ENCODE measurements around the gene BCAN.

Gene BCAN

GRCh38 chr1:156616463-156616862, 25.5 kb upstream of the BCAN start:
- peaks cover 21% of the 10 kb centered on the region for H3K27me3 ChIP-seq (ENCODE audit: control insufficient read depth, insufficient read depth, low read length)

GRCh38 chr1:156618853-156619581, 22.9 kb upstream of the BCAN start, which contains the start of gene HAPLN2:
Gene HAPLN2, plus strand, starts transcription at chr1:156619415. Its CDS starts 4,076 bp downstream, at chr1:156623491.
- peaks cover 45% of the 10 kb centered on the region for H3K27me3 ChIP-seq (ENCODE audit: control insufficient read depth, insufficient read depth, low read length)
- H3K4me1 ChIP-seq (ENCODE audit: control insufficient read depth, insufficient read depth, low read length): no peaks in the 10 kb centered on the region
- H3K4me3 ChIP-seq (ENCODE audit: low read depth, low read length): no peak within 1 kb of the TSS; the same call in 1 of the 2 replicates
- no peak within 1 kb of the TSS for H3K27ac ChIP-seq (ENCODE audit: low read depth, low read length)
- no peaks in the 10 kb centered on the region for H3K9me3 ChIP-seq (ENCODE audit: control insufficient read depth, insufficient read depth, low read length)
- no peak within 1 kb of the TSS for H3K9ac ChIP-seq (ENCODE audit: low read depth, low read length)
- H3K36me3 ChIP-seq (ENCODE audit: control insufficient read depth, insufficient read depth, low read length): no peaks in the 10 kb centered on the region

More at GRCh38 chr1:156616463-156616862, 25.5 kb upstream of the BCAN start:
- Histone ChIP-seq H3K4me3 (ENCODE audit: low read depth, low read length) (no peak overlapping the region), H3K27ac (ENCODE audit: low read depth, low read length) (no peak overlapping the region), H3K36me3 (ENCODE audit: control insufficient read depth, insufficient read depth, low read length) (no peaks in the 10 kb centered on the region), H3K4me1 (ENCODE audit: control insufficient read depth, insufficient read depth, low read length) (no peaks in the 10 kb centered on the region), H3K9ac (ENCODE audit: low read depth, low read length) (no peak overlapping the region), H3K9me3 (ENCODE audit: control insufficient read depth, insufficient read depth, low read length) (no peaks in the 10 kb centered on the region)

- H3K36me3 ChIP-seq (ENCODE audit: control insufficient read depth, insufficient read depth, low read length): no peaks in the 10 kb centered on the region
- H3K4me1 ChIP-seq (ENCODE audit: control insufficient read depth, insufficient read depth, low read length): no peaks in the 10 kb centered on the region
- peaks cover 51% of the 10 kb centered on the region for H3K27me3 ChIP-seq (ENCODE audit: control insufficient read depth, insufficient read depth, low read length)
- H3K9me3 ChIP-seq (ENCODE audit: control insufficient read depth, insufficient read depth, low read length): no peaks in the 10 kb centered on the region
- no peak overlapping the region for H3K9ac ChIP-seq (ENCODE audit: low read depth, low read length)
- H3K27ac ChIP-seq (ENCODE audit: low read depth, low read length): no peak overlapping the region
- no peak overlapping the region for H3K4me3 ChIP-seq (ENCODE audit: low read depth, low read length)
Observed at GRCh38 chr1:156619582-156619955, 22.3 kb upstream of the BCAN start.

GRCh38 chr1:156622581-156623297, 19.2 kb upstream of the BCAN start:
- Histone ChIP-seq H3K36me3 (ENCODE audit: control insufficient read depth, insufficient read depth, low read length) (no peaks in the 10 kb centered on the region), H3K4me1 (ENCODE audit: control insufficient read depth, insufficient read depth, low read length) (peaks cover 3% of the 10 kb centered on the region), H3K9me3 (ENCODE audit: control insufficient read depth, insufficient read depth, low read length) (no peaks in the 10 kb centered on the region), H3K27ac (ENCODE audit: low read depth, low read length) (no peak overlapping the region), H3K9ac (ENCODE audit: low read depth, low read length) (no peak overlapping the region), H3K4me3 (ENCODE audit: low read depth, low read length) (no peak overlapping the region), H3K27me3 (ENCODE audit: control insufficient read depth, insufficient read depth, low read length) (peaks cover 73% of the 10 kb centered on the region)

GRCh38 chr1:156623946-156624813, 17.7 kb upstream of the BCAN start:
- H3K9ac ChIP-seq (ENCODE audit: low read depth, low read length): no peak overlapping the region
- peak overlapping the region; percentile 74 for H3K4me3 ChIP-seq (ENCODE audit: low read depth, low read length)
- H3K4me1 ChIP-seq (ENCODE audit: control insufficient read depth, insufficient read depth, low read length): peaks cover 3% of the 10 kb centered on the region
- no peaks in the 10 kb centered on the region for H3K36me3 ChIP-seq (ENCODE audit: control insufficient read depth, insufficient read depth, low read length)
- no peak overlapping the region for H3K27ac ChIP-seq (ENCODE audit: low read depth, low read length)
- H3K9me3 ChIP-seq (ENCODE audit: control insufficient read depth, insufficient read depth, low read length): no peaks in the 10 kb centered on the region
- peaks cover 73% of the 10 kb centered on the region for H3K27me3 ChIP-seq (ENCODE audit: control insufficient read depth, insufficient read depth, low read length)

- H3K4me3 ChIP-seq (ENCODE audit: low read depth, low read length): peak overlapping the region; percentile 74
- H3K27me3 ChIP-seq (ENCODE audit: control insufficient read depth, insufficient read depth, low read length): peaks cover 67% of the 10 kb centered on the region
Observed at GRCh38 chr1:156624814-156625435, 17.0 kb upstream of the BCAN start.

GRCh38 chr1:156625436-156626078, 16.4 kb upstream of the BCAN start:
- peak overlapping the region; percentile 74 for H3K4me3 ChIP-seq (ENCODE audit: low read depth, low read length)
- no peaks in the 10 kb centered on the region for H3K36me3 ChIP-seq (ENCODE audit: control insufficient read depth, insufficient read depth, low read length)
- H3K4me1 ChIP-seq (ENCODE audit: control insufficient read depth, insufficient read depth, low read length): peaks cover 3% of the 10 kb centered on the region
- no peak overlapping the region for H3K9ac ChIP-seq (ENCODE audit: low read depth, low read length)
- H3K27ac ChIP-seq (ENCODE audit: low read depth, low read length): no peak overlapping the region
- no peaks in the 10 kb centered on the region for H3K9me3 ChIP-seq (ENCODE audit: control insufficient read depth, insufficient read depth, low read length)
- H3K27me3 ChIP-seq (ENCODE audit: control insufficient read depth, insufficient read depth, low read length): peaks cover 61% of the 10 kb centered on the region

More at GRCh38 chr1:156624814-156625435, 17.0 kb upstream of the BCAN start:
- Histone ChIP-seq H3K9ac (ENCODE audit: low read depth, low read length) (no peak overlapping the region), H3K27ac (ENCODE audit: low read depth, low read length) (no peak overlapping the region), H3K36me3 (ENCODE audit: control insufficient read depth, insufficient read depth, low read length) (no peaks in the 10 kb centered on the region), H3K4me1 (ENCODE audit: control insufficient read depth, insufficient read depth, low read length) (peaks cover 3% of the 10 kb centered on the region), H3K9me3 (ENCODE audit: control insufficient read depth, insufficient read depth, low read length) (no peaks in the 10 kb centered on the region)

- Histone ChIP-seq H3K4me3 (ENCODE audit: low read depth, low read length) (0 out of 2 replicates have a peak overlapping the region, but pooled peaks have one; percentile 74), H3K4me1 (ENCODE audit: control insufficient read depth, insufficient read depth, low read length) (peaks cover 3% of the 10 kb centered on the region), H3K36me3 (ENCODE audit: control insufficient read depth, insufficient read depth, low read length) (no peaks in the 10 kb centered on the region), H3K9ac (ENCODE audit: low read depth, low read length) (no peak overlapping the region), H3K9me3 (ENCODE audit: control insufficient read depth, insufficient read depth, low read length) (no peaks in the 10 kb centered on the region), H3K27ac (ENCODE audit: low read depth, low read length) (no peak overlapping the region), H3K27me3 (ENCODE audit: control insufficient read depth, insufficient read depth, low read length) (peaks cover 56% of the 10 kb centered on the region)
Observed at GRCh38 chr1:156626079-156626438, 15.9 kb upstream of the BCAN start.

GRCh38 chr1:156627313-156627880, 14.5 kb upstream of the BCAN start:
- Histone ChIP-seq H3K27me3 (ENCODE audit: control insufficient read depth, insufficient read depth, low read length) (peaks cover 45% of the 10 kb centered on the region), H3K27ac (ENCODE audit: low read depth, low read length) (no peak overlapping the region), H3K9ac (ENCODE audit: low read depth, low read length) (no peak overlapping the region), H3K36me3 (ENCODE audit: control insufficient read depth, insufficient read depth, low read length) (no peaks in the 10 kb centered on the region), H3K4me1 (ENCODE audit: control insufficient read depth, insufficient read depth, low read length) (peaks cover 3% of the 10 kb centered on the region), H3K9me3 (ENCODE audit: control insufficient read depth, insufficient read depth, low read length) (no peaks in the 10 kb centered on the region), H3K4me3 (ENCODE audit: low read depth, low read length) (no peak overlapping the region)

Data from HUES48 (cell line).